ENCODE results near the gene NR2C2AP. TPM values are rescaled to one million over a fixed set of nuclear protein-coding genes. Genes with fewer than 3 reads are reported as not detected.
A peak's percentile ranks its signal among the peaks of the same experiment; 100 is the strongest.

NR2C2AP gene, protein sequence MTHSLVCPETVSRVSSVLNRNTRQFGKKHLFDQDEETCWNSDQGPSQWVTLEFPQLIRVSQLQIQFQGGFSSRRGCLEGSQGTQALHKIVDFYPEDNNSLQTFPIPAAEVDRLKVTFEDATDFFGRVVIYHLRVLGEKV
- 10 to 100 TPM in 1 of 2 donors, 1 to 10 TPM in 1; 8.0 to 14.4 TPM for total RNA-seq
- polyA plus RNA-seq (ENCODE audit: insufficient read length in 2 of 2): 10 to 100 TPM; 17.2 to 18.1 TPM
- long read RNA-seq, donor 1, partial matches to known transcripts: 0 of 4 reads
- long read RNA-seq, donor 1, other reads (novel, unspliced or antisense): 0 of 4 reads
- long read RNA-seq, donor 2, partial matches to known transcripts: 0 of 2 reads
- long read RNA-seq, donor 2, other reads (novel, unspliced or antisense): 0 of 2 reads
- long read RNA-seq, donor 3, partial matches to known transcripts: 0 of 2 reads
- long read RNA-seq, donor 3, other reads (novel, unspliced or antisense): 0 of 2 reads
- long read RNA-seq, donor 4, transcript NR2C2AP-201 (5 exons, 1,293 nt): major isoform, 8 of 14 reads
- long read RNA-seq, donor 4, partial matches to known transcripts: 5 of 14 reads
- long read RNA-seq, donor 4, other reads (novel, unspliced or antisense): 0 of 14 reads

DNA sequence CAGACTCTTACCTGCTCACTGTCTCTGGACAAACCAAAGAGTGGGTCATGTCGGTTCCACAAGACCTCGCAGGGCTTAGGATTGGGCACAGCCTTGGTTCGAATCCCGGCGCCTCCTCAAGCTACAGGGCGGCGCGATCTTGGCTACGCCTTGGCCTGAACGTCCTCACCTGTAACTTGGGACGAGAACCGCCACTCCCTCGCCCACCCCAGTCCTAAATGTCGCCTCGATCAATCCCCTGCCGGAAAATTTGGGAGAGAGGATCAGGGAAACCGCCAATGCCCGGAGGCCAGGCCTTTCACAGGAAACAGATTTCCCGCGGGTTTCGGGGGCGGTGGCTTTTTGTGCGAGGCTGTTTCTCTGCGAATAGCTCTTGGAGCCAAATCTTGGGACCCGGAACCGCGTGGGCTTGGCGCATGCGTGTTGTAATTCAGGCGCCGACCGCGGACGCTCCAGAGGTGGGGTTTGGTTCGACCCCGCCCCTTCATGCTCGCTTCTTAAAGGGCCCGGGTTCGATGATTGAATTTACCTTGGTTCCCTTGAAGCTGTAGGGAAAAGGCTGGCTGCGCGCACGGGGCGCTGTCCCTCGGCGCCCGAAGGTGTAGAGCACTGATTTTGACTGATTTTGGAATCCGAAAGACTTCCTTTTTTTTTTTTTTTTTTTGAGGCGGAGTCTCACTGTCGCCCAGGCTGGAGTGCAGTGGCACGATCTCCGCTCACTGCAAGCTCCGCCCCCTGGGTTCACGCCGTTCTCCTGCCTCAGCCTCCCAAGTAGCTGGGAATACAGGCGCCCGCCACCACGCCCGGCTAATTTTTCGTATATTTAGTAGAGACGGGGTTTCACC is at the start of gene NR2C2AP:
Gene NR2C2AP, minus strand, starts transcription at position 403 of the 845 bp plus-strand sequence. Its CDS starts 354 bp downstream, at position 49.
- peak within 1 kb of the TSS; percentile 73 for H3K27ac ChIP-seq (ENCODE audit: low read depth, low read length)
- peak in 5 of 6 donors; percentile 79 to 98 (median 90) for DNase-seq (ENCODE audit: low read depth in 4 of 6, low spot score in 6 of 6)
- H3K4me1 ChIP-seq (ENCODE audit: control insufficient read depth, insufficient read depth, low read length): peaks cover 62% of the 10 kb centered on the region
- H3K36me3 ChIP-seq (ENCODE audit: control insufficient read depth, insufficient read depth, low read length): peaks cover 33% of the 10 kb centered on the region
- H3K4me3 ChIP-seq (ENCODE audit: low read depth, low read length): peak within 1 kb of the TSS; percentile 83
- 3% methylated on average over 55 of the region's 60 CpGs for WGBS (ENCODE audit: insufficient coverage)
- H3K9me3 ChIP-seq (ENCODE audit: control insufficient read depth, insufficient read depth, low read length): no peaks in the 10 kb centered on the region
- H3K27me3 ChIP-seq (ENCODE audit: control insufficient read depth, insufficient read depth, low read length): no peaks in the 10 kb centered on the region

DNA sequence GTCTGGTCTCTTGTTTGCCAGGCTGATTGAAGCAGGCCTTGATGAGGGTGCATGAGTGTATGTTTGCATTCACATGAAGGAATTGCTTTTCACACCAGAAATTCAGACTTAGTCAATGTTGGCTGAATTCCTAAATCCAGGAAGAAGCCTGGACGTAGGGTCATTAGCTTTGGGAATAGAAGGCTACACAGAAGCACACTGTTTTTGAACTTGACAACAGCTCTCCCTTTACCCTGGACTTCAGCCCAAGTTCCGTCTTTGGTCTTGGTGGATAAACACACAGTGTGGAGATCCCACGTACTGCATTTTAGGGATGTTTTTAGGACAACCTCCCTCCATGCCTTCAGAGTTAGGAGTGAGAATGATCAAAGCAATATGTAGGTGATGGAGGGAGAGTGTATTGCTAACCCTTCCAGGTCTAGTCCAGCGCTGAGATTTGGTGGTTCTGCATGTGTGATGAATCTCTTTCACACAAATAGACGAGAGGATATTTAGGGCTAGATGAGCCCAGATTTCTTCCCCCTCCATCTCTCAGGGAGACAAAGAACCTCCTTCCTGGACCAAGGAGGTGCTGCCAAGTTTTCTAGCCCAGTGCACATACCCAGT is 47.1 kb upstream of the NR2C2AP start:
- DNase-seq (ENCODE audit: low read depth in 4 of 6, low spot score in 6 of 6): peak in 2 of 6 donors; percentile 18 to 52
- WGBS (ENCODE audit: insufficient coverage): no CpG with 5 or more reads among the region's 5 CpGs
- no peak overlapping the region for H3K4me3 ChIP-seq (ENCODE audit: low read depth, low read length)

DNA sequence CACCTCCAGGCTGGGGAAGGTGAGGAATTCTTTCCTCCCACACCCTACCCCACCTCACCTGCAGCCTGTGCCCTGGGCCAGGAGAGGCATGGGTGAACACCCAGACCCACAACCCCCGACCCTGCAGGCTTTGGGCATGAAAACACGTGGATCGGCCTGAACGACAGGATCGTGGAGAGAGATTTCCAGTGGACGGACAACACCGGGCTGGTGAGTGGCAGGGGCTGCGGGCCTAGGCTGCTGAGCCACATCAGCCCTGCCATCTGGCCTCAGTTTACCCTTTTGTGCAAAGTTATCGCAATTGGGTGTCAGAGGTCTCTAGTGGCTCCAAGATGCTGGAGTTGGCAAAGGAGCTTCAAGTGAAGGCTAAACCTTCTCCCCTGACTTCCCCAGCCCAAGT is 37.3 kb upstream of the NR2C2AP start:
- WGBS (ENCODE audit: insufficient coverage): 78% methylated on average over 9 of the region's 9 CpGs
- H3K36me3 ChIP-seq (ENCODE audit: control insufficient read depth, insufficient read depth, low read length): peaks cover 85% of the 10 kb centered on the region
- H3K4me1 ChIP-seq (ENCODE audit: control insufficient read depth, insufficient read depth, low read length): no peaks in the 10 kb centered on the region
- no peak overlapping the region for H3K27ac ChIP-seq (ENCODE audit: low read depth, low read length)
- no peaks in the 10 kb centered on the region for H3K27me3 ChIP-seq (ENCODE audit: control insufficient read depth, insufficient read depth, low read length)
- no peaks in the 10 kb centered on the region for H3K9me3 ChIP-seq (ENCODE audit: control insufficient read depth, insufficient read depth, low read length)
- DNase-seq (ENCODE audit: low read depth in 4 of 6, low spot score in 6 of 6): no peak
- H3K4me3 ChIP-seq (ENCODE audit: low read depth, low read length): no peak overlapping the region

More for the DNA sequence above, 47.1 kb upstream of the NR2C2AP start:
- peaks cover 8% of the 10 kb centered on the region for H3K4me1 ChIP-seq (ENCODE audit: control insufficient read depth, insufficient read depth, low read length)
- peaks cover 56% of the 10 kb centered on the region for H3K36me3 ChIP-seq (ENCODE audit: control insufficient read depth, insufficient read depth, low read length)
- no peaks in the 10 kb centered on the region for H3K9me3 ChIP-seq (ENCODE audit: control insufficient read depth, insufficient read depth, low read length)
- no peak overlapping the region for H3K27ac ChIP-seq (ENCODE audit: low read depth, low read length)
- H3K27me3 ChIP-seq (ENCODE audit: control insufficient read depth, insufficient read depth, low read length): no peaks in the 10 kb centered on the region

DNA sequence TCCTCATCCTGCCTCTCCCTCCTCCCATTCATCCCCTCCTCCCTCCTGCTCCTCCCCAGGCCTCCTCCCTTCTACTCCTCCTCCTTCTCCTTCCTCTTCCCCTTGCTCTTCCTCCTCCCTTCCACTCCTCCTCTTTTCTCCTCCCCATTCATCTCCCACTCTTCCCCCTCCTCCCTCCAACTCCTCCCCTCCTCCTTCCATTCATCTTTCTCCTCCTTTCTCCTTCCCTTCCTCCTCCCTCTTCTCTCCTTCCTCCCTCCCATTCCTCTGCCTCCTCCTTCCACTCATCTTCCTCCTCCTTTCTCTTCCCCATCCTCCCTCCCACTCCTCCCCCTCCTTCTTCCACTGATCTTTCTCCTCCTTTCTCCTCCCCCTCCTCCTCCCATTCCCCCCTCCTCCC is 36.5 kb upstream of the NR2C2AP start:
- H3K36me3 ChIP-seq (ENCODE audit: control insufficient read depth, insufficient read depth, low read length): peaks cover 85% of the 10 kb centered on the region
- H3K4me3 ChIP-seq (ENCODE audit: low read depth, low read length): no peak overlapping the region
- peaks cover 3% of the 10 kb centered on the region for H3K9me3 ChIP-seq (ENCODE audit: control insufficient read depth, insufficient read depth, low read length)
- H3K4me1 ChIP-seq (ENCODE audit: control insufficient read depth, insufficient read depth, low read length): no peaks in the 10 kb centered on the region
- no peak overlapping the region for H3K27ac ChIP-seq (ENCODE audit: low read depth, low read length)
- DNase-seq (ENCODE audit: low read depth in 4 of 6, low spot score in 6 of 6): no peak
- no peaks in the 10 kb centered on the region for H3K27me3 ChIP-seq (ENCODE audit: control insufficient read depth, insufficient read depth, low read length)

DNA sequence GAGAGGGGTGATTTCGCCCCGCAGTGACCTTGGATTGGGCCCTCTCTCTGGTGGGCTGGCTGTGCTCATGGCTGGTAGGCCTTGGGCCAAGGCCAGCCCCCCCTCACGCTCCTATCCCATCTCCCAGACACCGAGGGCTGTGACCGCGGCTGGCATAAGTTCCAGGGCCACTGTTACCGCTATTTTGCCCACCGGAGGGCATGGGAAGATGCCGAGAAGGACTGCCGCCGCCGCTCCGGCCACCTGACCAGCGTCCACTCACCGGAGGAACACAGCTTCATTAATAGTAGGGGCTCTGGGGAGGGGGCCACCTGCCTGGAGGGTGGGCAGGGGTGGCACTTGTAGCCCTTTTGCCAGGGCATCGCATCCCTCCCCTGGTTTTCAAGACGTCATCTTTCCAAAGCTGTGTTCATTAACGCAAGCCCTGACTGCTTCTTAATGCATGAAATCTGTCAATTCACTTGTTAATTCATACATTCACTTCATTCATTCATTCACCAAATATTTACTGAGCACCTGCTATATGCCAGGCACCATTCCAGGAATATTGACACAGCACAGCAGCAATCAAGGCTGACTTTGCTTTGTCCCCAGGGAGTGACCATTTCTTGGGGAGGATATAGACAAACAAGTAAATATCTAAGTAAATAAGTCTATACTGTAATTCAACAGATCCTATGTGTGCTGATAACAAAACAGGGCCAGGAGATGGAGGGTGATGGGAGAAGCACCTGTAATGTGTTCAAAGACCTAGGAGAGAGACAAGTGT is 35.1 kb upstream of the NR2C2AP start:
- no peak for DNase-seq (ENCODE audit: low read depth in 4 of 6, low spot score in 6 of 6)
- no peak overlapping the region for H3K27ac ChIP-seq (ENCODE audit: low read depth, low read length)
- peaks cover 7% of the 10 kb centered on the region for H3K9me3 ChIP-seq (ENCODE audit: control insufficient read depth, insufficient read depth, low read length)
- WGBS (ENCODE audit: insufficient coverage): 85% methylated on average over 9 of the region's 18 CpGs
- peaks cover 87% of the 10 kb centered on the region for H3K36me3 ChIP-seq (ENCODE audit: control insufficient read depth, insufficient read depth, low read length)
- H3K4me1 ChIP-seq (ENCODE audit: control insufficient read depth, insufficient read depth, low read length): no peaks in the 10 kb centered on the region
- no peaks in the 10 kb centered on the region for H3K27me3 ChIP-seq (ENCODE audit: control insufficient read depth, insufficient read depth, low read length)
- H3K4me3 ChIP-seq (ENCODE audit: low read depth, low read length): no peak overlapping the region

DNA sequence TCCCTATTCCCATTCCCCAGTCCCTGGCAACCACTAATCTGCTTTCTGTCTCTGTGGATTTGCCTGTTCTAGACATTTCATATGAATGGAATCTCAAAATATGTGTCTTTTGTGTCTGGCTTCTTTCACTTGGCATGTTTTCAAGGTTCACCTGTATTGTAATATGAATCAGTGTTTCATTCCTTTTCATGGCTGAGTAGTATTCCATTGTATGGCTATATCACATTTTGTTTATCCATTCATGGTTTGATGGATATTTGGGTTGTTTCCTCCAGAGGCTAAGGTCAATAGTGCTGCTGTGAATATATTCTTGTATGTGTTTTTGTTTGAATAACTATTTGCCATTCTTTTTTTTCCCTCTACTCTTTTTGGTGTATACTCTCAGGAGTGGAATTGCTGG is 33.0 kb upstream of the NR2C2AP start:
- no peak overlapping the region for H3K4me3 ChIP-seq (ENCODE audit: low read depth, low read length)
- H3K27ac ChIP-seq (ENCODE audit: low read depth, low read length): no peak overlapping the region
- H3K27me3 ChIP-seq (ENCODE audit: control insufficient read depth, insufficient read depth, low read length): no peaks in the 10 kb centered on the region
- DNase-seq (ENCODE audit: low read depth in 4 of 6, low spot score in 6 of 6): no peak
- H3K4me1 ChIP-seq (ENCODE audit: control insufficient read depth, insufficient read depth, low read length): peaks cover 3% of the 10 kb centered on the region
- peaks cover 90% of the 10 kb centered on the region for H3K36me3 ChIP-seq (ENCODE audit: control insufficient read depth, insufficient read depth, low read length)
- peaks cover 7% of the 10 kb centered on the region for H3K9me3 ChIP-seq (ENCODE audit: control insufficient read depth, insufficient read depth, low read length)

DNA sequence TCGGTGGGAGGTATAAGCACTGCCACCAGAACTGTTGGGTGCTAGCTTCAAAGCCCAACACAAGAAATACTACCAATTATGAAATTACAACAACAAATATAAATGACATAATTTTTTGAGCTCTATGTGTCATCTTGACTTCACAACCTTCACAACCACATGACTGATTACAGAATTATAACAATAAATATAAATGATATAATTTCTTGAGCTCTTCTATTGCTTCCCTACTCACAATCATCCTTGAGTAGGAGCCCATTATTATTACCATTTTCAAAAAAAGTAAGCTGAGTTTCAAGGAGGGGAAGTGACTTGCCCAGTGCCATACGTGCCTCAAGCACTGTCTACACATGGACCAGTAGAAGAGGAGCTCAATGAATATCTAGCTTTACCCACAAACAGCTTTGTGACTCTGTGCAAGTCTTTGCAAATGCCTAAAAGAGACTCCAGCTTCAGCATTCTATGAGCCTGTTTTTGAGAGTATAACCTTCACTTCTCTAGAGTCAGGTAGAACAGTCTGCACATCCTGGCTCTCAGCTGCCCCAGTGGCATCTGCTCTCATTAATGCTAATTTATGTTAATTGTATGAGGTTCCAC is 31.1 kb upstream of the NR2C2AP start:
- WGBS (ENCODE audit: insufficient coverage): 93% methylated on average over 2 of the region's 2 CpGs

DNA sequence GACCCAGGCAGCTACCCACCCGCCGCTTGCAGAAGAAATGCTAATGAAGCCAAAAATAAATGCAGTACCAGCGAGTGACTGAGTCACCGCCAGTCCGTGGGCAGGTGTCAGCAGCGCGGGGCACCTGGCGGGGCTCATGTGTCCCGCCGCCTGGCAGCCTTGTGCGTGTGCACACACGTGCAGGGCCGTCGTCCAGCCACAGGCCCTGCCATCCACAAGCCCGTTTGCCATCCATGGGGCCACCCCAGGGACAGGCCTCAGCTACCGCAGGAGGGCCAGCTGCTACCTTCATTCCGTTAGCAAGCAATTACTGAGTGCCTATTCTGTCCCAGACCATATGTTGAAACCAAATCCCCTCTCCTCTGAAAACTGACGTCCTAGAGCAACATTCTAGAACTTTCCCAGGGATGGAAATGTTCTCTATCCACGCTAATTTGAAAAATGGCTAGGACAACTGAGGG is 29.1 kb upstream of the NR2C2AP start:
- Histone ChIP-seq H3K4me1 (ENCODE audit: control insufficient read depth, insufficient read depth, low read length) (peaks cover 10% of the 10 kb centered on the region), H3K27ac (ENCODE audit: low read depth, low read length) (no peak overlapping the region), H3K4me3 (ENCODE audit: low read depth, low read length) (no peak overlapping the region), H3K36me3 (ENCODE audit: control insufficient read depth, insufficient read depth, low read length) (peaks cover 91% of the 10 kb centered on the region), H3K27me3 (ENCODE audit: control insufficient read depth, insufficient read depth, low read length) (no peaks in the 10 kb centered on the region), H3K9me3 (ENCODE audit: control insufficient read depth, insufficient read depth, low read length) (peaks cover 7% of the 10 kb centered on the region)
- WGBS (ENCODE audit: insufficient coverage): 68% methylated on average over 18 of the region's 19 CpGs
- peak in 1 of 6 donors; percentile 54 for DNase-seq (ENCODE audit: low read depth in 4 of 6, low spot score in 6 of 6)

More for the DNA sequence above, 31.1 kb upstream of the NR2C2AP start:
- Histone ChIP-seq H3K9me3 (ENCODE audit: control insufficient read depth, insufficient read depth, low read length) (peaks cover 7% of the 10 kb centered on the region), H3K4me1 (ENCODE audit: control insufficient read depth, insufficient read depth, low read length) (peaks cover 3% of the 10 kb centered on the region), H3K36me3 (ENCODE audit: control insufficient read depth, insufficient read depth, low read length) (peaks cover 90% of the 10 kb centered on the region), H3K27ac (ENCODE audit: low read depth, low read length) (no peak overlapping the region), H3K27me3 (ENCODE audit: control insufficient read depth, insufficient read depth, low read length) (no peaks in the 10 kb centered on the region), H3K4me3 (ENCODE audit: low read depth, low read length) (no peak overlapping the region)
- no peak for DNase-seq (ENCODE audit: low read depth in 4 of 6, low spot score in 6 of 6)
